Measurements from ENCODE around the gene CASP7. TPM values are rescaled to one million over a fixed set of nuclear protein-coding genes. Genes with fewer than 3 reads are reported as not detected.

The CASP7 gene
- total and polyA plus RNA-seq, 2 donors from 2014 or later, result 18.9 to 19.0 TPM

GRCh38 chr10:113663908-113664307 lies 15.8 kb upstream of the CASP7 start, which contains the start of gene NRAP:
TSS of gene NRAP (minus strand) at chr10:113664041. CDS start at chr10:113663882, 159 bp downstream.
- Histone ChIP-seq H3K27ac (ENCODE audit: low read depth in 2 of 2, low read length in 2 of 2) (no peak within 1 kb of the TSS), H3K9me3 (ENCODE audit: control insufficient read depth in 2 of 3, insufficient read depth in 1 of 3, low read length in 3 of 3) (no peaks in the 10 kb centered on the region), H3K4me1 (ENCODE audit: control insufficient read depth in 2 of 3, insufficient read depth in 2 of 3, low read depth in 1 of 3, low read length in 3 of 3) (peaks cover 0 to 3% (median 0%) of the 10 kb centered on the region in 3 donors), H3K4me3 (ENCODE audit: low read length in 3 of 3) (no peak within 1 kb of the TSS), H3K36me3 (ENCODE audit: control insufficient read depth in 2 of 3, insufficient read depth in 3 of 3, low read length in 3 of 3) (no peaks in the 10 kb centered on the region), H3K27me3 (ENCODE audit: control insufficient read depth, insufficient read depth, low read length) (no peaks in the 10 kb centered on the region), H3K9ac (ENCODE audit: low read length in 3 of 3) (no peak within 1 kb of the TSS)
- TF ChIP-seq CTCF (IDR thresholded peaks at IDR 0.05; ENCODE audit: borderline replicate concordance, extremely low read depth, insufficient read depth), result no peak
- intact Hi-C loops (cut with DNase I), result no loop called here
- FAIRE-seq (no peak), DNase-seq (no peak)

- TF ChIP-seq CTCF (IDR thresholded peaks at IDR 0.05; ENCODE audit: borderline replicate concordance, extremely low read depth, insufficient read depth), result no peak
- Histone ChIP-seq H3K9me3 (ENCODE audit: control insufficient read depth in 2 of 3, insufficient read depth in 1 of 3, low read length in 3 of 3) (no peaks in the 10 kb centered on the region), H3K27me3 (ENCODE audit: control insufficient read depth, insufficient read depth, low read length) (no peaks in the 10 kb centered on the region), H3K4me1 (ENCODE audit: control insufficient read depth in 2 of 3, insufficient read depth in 2 of 3, low read depth in 1 of 3, low read length in 3 of 3) (peaks cover 0 to 3% (median 0%) of the 10 kb centered on the region in 3 donors), H3K9ac (ENCODE audit: low read length in 3 of 3) (no peak overlapping the region), H3K36me3 (ENCODE audit: control insufficient read depth in 2 of 3, insufficient read depth in 3 of 3, low read length in 3 of 3) (no peaks in the 10 kb centered on the region), H3K4me3 (ENCODE audit: low read length in 3 of 3) (no peak overlapping the region), H3K27ac (ENCODE audit: low read depth in 2 of 2, low read length in 2 of 2) (no peak overlapping the region)
- FAIRE-seq (no peak), DNase-seq (no peak)
- intact Hi-C loops (cut with DNase I), result no loop called here
These were observed 14.4 kb upstream of the CASP7 start for GRCh38 chr10:113665352-113665751.

- Histone ChIP-seq H3K27ac (ENCODE audit: low read depth in 2 of 2, low read length in 2 of 2) (peak overlapping the region in 1 of 2 donors; percentile 5), H3K27me3 (ENCODE audit: control insufficient read depth, insufficient read depth, low read length) (no peaks in the 10 kb centered on the region), H3K4me1 (ENCODE audit: control insufficient read depth in 2 of 3, insufficient read depth in 2 of 3, low read depth in 1 of 3, low read length in 3 of 3) (peaks cover 0 to 3% (median 0%) of the 10 kb centered on the region in 3 donors), H3K9me3 (ENCODE audit: control insufficient read depth in 2 of 3, insufficient read depth in 1 of 3, low read length in 3 of 3) (no peaks in the 10 kb centered on the region), H3K36me3 (ENCODE audit: control insufficient read depth in 2 of 3, insufficient read depth in 3 of 3, low read length in 3 of 3) (no peaks in the 10 kb centered on the region), H3K9ac (ENCODE audit: low read length in 3 of 3) (no peak overlapping the region), H3K4me3 (ENCODE audit: low read length in 3 of 3) (no peak overlapping the region)
- DNase-seq (peak in 2 of 5 donors; percentile 29 to 58), FAIRE-seq (no peak)
- intact Hi-C loops (cut with DNase I), result no loop called here
- no peak for TF ChIP-seq CTCF (IDR thresholded peaks at IDR 0.05; ENCODE audit: borderline replicate concordance, extremely low read depth, insufficient read depth)
These were observed 13.8 kb upstream of the CASP7 start for GRCh38 chr10:113665806-113666354.

All from kidney (tissue), 14 donors.